Calu3 (cell line): ENCODE measurements around the gene FGF14. TPM values are rescaled to one million over a fixed set of nuclear protein-coding genes. Genes with fewer than 3 reads are reported as not detected.

Experiments
- BruUV-seq: library from RNA; stranded (reverse); fragments of 400-500 nt; replicated peaks from 2 replicates; lab custom pipeline; 2021; lab: Mats Ljungman, UMichigan
- CTCF ChIA-PET: fragments of 300-600 bp; sonication (Branson Sonifier 250); formaldehyde crosslinking; loops from one replicate; lab custom pipeline; 2022; ENCODE audit warnings: antibody characterized with exemption; lab: Charles Lee
- DNase-seq: peaks from one replicate; pipeline ENCODE4 v3.0.0; 2022
- H3K27ac Mint-ChIP-seq: one replicate; pipeline ENCODE4 v1.8.0; 2022; ENCODE audit warnings: mixed read lengths; ENCODE audit not compliant: unreplicated experiment
- H3K27me3 Mint-ChIP-seq: one replicate; pipeline ENCODE4 v1.8.0; 2022; ENCODE audit warnings: mixed read lengths; ENCODE audit not compliant: unreplicated experiment
- H3K36me3 Mint-ChIP-seq: one replicate; pipeline ENCODE4 v1.8.0; 2022; ENCODE audit warnings: mild to moderate bottlenecking, moderate library complexity, mixed read lengths; ENCODE audit not compliant: insufficient read depth, unreplicated experiment
- H3K4me1 Mint-ChIP-seq: one replicate; pipeline ENCODE4 v1.8.0; 2022; ENCODE audit warnings: mild to moderate bottlenecking, low read depth, mixed read lengths; ENCODE audit not compliant: unreplicated experiment
- H3K4me3 Mint-ChIP-seq: one replicate; pipeline ENCODE4 v1.8.0; 2022; ENCODE audit warnings: mild to moderate bottlenecking, low read depth, moderate library complexity, mixed read lengths; ENCODE audit not compliant: unreplicated experiment
- H3K9me3 Mint-ChIP-seq: one replicate; pipeline ENCODE4 v1.8.0; 2022; ENCODE audit warnings: low read depth, mixed read lengths; ENCODE audit not compliant: unreplicated experiment
- intact Hi-C: fragments of 100-400 bp; cut with micrococcal nuclease; formaldehyde crosslinking; loops from one replicate; pipeline ENCODE4 v1.10.0; 2022; ENCODE audit not compliant: unreplicated experiment
- total RNA-seq: library from RNA; stranded (reverse); gene quantifications from 2 replicates; pipeline ENCODE4 v1.2.3, GENCODE V29; 2022
- TF ChIP-seq, protein P1 (sequence below): fragments of 200-600 bp; IDR thresholded peaks from one replicate; pipeline ENCODE4 v1.8.0; 2022; ENCODE audit warnings: antibody characterized with exemption; ENCODE audit not compliant: unreplicated experiment

FGF14 gene
- total RNA-seq, 1 experiment from 2014 or later: 0.21 TPM

DNA sequence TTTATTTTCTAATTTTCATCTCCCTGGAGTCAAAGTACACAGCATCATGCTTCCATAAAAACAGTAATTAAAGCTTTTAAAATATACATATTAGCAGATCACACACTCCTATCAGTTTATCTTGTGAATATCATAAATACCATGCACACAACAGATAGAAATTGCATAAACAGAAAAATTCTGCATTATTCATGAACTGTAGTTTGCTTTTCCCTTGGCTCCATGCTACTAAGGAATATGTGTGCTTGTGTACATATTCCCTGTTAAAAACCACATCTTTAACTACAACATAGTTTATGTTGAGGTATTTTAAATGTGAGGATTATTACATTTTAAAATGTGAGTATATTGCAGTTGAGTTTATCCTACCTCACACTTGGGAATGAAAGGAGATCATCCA is 193.5 kb downstream of the FGF14 start:
- H3K36me3 Mint-ChIP-seq: no peaks in the 10 kb centered on the region
- TF ChIP-seq, protein P1, sequence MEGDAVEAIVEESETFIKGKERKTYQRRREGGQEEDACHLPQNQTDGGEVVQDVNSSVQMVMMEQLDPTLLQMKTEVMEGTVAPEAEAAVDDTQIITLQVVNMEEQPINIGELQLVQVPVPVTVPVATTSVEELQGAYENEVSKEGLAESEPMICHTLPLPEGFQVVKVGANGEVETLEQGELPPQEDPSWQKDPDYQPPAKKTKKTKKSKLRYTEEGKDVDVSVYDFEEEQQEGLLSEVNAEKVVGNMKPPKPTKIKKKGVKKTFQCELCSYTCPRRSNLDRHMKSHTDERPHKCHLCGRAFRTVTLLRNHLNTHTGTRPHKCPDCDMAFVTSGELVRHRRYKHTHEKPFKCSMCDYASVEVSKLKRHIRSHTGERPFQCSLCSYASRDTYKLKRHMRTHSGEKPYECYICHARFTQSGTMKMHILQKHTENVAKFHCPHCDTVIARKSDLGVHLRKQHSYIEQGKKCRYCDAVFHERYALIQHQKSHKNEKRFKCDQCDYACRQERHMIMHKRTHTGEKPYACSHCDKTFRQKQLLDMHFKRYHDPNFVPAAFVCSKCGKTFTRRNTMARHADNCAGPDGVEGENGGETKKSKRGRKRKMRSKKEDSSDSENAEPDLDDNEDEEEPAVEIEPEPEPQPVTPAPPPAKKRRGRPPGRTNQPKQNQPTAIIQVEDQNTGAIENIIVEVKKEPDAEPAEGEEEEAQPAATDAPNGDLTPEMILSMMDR: no peak
- no peak overlapping the region for H3K27ac Mint-ChIP-seq
- H3K27me3 Mint-ChIP-seq: no peaks in the 10 kb centered on the region
- H3K9me3 Mint-ChIP-seq: no peaks in the 10 kb centered on the region
- no peak overlapping the region for H3K4me3 Mint-ChIP-seq
- H3K4me1 Mint-ChIP-seq: no peaks in the 10 kb centered on the region
- no peak for DNase-seq
- intact Hi-C loops: no loop called here
- CTCF ChIA-PET: no interaction called here
- no TSS peak for BruUV-seq

DNA sequence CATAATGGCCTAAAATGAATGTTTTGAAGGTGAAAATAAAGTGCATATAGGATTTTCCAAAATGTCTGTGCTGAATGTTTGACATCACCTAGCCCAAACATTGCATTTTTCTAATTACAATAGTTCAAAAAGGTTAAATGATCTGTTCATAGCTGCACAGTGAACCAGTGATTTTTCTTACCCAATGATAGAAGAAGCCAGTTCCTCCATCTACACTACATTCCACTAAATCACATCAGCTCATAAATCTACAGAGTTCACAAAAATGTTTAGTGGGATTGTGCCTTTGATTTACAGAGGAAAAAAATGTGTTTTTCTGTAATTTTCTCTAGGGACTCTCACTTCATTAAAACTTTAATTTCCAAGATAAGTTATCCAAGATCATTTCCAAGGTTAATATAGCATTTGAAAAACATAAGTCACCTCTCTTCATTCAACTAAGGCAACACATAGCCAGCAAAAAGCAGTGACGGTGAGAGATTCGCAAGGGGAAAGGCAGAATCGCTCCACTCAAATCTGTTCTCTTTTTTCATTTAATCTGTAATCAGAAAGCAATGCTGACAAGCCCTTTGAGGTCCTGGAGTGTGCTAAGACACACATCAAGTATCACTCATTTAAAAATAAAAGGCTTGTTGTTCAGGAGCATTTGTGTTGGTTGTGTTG is 194.0 kb downstream of the FGF14 start:
- intact Hi-C loops: no loop called here

DNA sequence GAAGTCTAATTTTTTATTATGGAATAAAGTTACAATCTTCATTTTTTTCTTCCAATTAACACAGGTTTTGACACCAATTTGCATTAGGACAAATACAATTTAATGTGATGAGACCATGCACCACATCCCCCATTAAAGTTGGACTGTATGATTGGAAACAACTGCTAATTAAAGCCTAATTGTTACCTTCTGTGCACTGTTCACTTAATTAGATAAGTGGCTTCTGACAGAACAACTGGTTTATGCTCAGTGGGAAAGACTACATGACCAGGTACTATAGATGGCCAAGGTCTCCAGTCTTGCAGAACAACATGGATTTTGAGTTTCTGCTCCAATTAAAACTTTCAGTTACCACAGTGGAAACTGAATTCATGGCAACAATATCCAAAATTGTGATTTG is 198.1 kb downstream of the FGF14 start:
- DNase-seq: no peak
- CTCF ChIA-PET: no interaction called here
- H3K27me3 Mint-ChIP-seq: no peaks in the 10 kb centered on the region
- no peak overlapping the region for H3K4me3 Mint-ChIP-seq
- H3K9me3 Mint-ChIP-seq: no peaks in the 10 kb centered on the region
- TF ChIP-seq, protein P1: no peak
- H3K27ac Mint-ChIP-seq: no peak overlapping the region
- H3K4me1 Mint-ChIP-seq: no peaks in the 10 kb centered on the region
- BruUV-seq: no TSS peak
- intact Hi-C loops: no loop called here
- H3K36me3 Mint-ChIP-seq: no peaks in the 10 kb centered on the region

More for the DNA sequence above, 194.0 kb downstream of the FGF14 start:
- Mint-ChIP-seq H3K9me3 (no peaks in the 10 kb centered on the region), H3K4me3 (no peak overlapping the region), H3K4me1 (no peaks in the 10 kb centered on the region), H3K36me3 (no peaks in the 10 kb centered on the region), H3K27me3 (no peaks in the 10 kb centered on the region), H3K27ac (no peak overlapping the region)
- DNase-seq: no peak
- no TSS peak for BruUV-seq
- CTCF ChIA-PET: no interaction called here
- TF ChIP-seq, protein P1: no peak

DNA sequence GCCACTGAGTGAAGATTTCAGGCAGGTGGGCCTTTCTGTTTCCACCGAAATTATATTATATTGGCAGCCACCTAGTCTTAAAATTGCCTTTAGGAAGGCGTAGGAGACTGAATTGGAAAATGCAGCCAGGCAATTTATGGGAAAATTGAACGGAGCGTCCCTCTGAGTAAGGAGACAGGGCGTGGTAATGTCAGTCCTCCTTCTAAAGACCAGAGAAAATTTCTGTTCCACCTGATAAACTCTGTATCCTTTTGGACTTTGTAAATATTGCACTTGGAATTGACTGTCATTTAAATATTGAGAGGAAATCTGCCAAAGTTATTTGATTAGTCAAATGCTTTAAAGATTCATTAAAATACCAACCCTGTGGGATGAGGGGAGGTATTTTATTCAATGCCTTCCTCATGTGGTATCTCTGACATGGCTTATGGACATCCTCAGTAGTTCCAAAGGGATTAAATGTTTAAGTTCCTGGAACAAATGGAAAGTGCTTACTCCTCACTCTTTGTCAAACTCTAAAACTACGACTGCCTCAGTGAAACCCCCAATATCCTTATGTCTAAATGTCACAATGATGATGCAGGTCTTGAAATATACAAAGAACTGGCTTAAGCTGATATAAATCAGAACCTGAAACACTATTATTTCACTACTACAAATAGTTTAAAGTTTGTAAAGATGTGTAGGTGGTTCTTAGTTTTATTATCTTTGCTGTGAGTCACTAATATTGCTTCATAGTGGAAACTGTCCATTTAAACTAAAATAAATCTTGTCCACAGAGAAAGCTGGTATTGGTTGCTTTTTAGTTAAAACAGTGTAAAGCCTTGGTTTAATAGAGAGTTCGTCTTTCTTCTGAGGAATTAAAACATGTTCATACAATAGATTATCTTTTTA is 203.2 kb downstream of the FGF14 start:
- no peak for DNase-seq
- CTCF ChIA-PET: no interaction called here
- TF ChIP-seq, protein P1: no peak
- no TSS peak for BruUV-seq
- intact Hi-C loops: loop anchor here (5.0 to 10.0 kb wide), 2 partner anchors 259 to 356 kb away; no protein-coding TSS in a partner anchor
- Mint-ChIP-seq H3K4me1 (no peaks in the 10 kb centered on the region), H3K27ac (no peak overlapping the region), H3K4me3 (no peak overlapping the region), H3K27me3 (no peaks in the 10 kb centered on the region), H3K36me3 (no peaks in the 10 kb centered on the region), H3K9me3 (no peaks in the 10 kb centered on the region)
